Erythroblast (primary cell): ENCODE measurements around the gene MUC22.
A peak's percentile ranks its signal among the peaks of the same experiment; 100 is the strongest.
"Not testable (repeated sequence)": the region's sequence is repeated elsewhere in the genome, so short reads cannot be mapped to it uniquely, and the experiment has no call there.

ENCODE experiments used
- DNase-seq, 2 experiments: peaks; one replicate each; lab custom pipeline; 2025; lab: John Stamatoyannopoulos, UW
- GATA1 ChIP-seq: IDR thresholded peaks from 2 replicates; pipeline ENCODE4 v1.6.1; 2011; ENCODE audit warnings: low read depth, mild to moderate bottlenecking, control low read depth, low read length, moderate library complexity
- POLR2A ChIP-seq: IDR thresholded peaks from 2 replicates; pipeline ENCODE4 v1.6.1; 2011; ENCODE audit warnings: mild to moderate bottlenecking, low read length

The MUC22 gene

GRCh38 chr6:31035862-31036497 is 25.7 kb downstream of the MUC22 start:
- no peak for TF ChIP-seq GATA1
- TF ChIP-seq POLR2A, result no peak
- no peak for DNase-seq

DNA sequence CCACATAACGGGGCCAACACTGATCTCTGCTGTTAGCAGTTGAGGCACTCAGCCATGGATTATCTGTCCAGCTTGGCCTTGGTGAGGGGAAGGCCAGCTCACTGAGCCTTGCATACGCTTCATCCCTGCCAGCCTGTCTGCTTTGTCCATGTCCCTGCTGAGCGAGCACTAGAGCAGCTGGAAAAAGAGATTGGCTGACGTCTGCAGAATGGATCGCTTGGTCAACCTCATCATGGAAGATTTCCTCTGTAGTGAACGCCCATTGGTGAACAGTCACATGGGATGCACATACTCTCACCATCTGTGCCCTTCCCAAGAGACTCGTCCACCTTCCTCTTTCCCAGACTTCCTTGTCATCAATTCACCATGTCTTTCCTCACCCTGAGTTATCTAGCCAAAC is 26.9 kb downstream of the MUC22 start:
- no peak for TF ChIP-seq POLR2A
- no peak for TF ChIP-seq GATA1

GRCh38 chr6:31037682-31038081 is 27.4 kb downstream of the MUC22 start:
- TF ChIP-seq POLR2A, result no peak
- TF ChIP-seq GATA1, result no peak
- no peak for DNase-seq

More for the DNA sequence above, 26.9 kb downstream of the MUC22 start:
- no peak for DNase-seq

GRCh38 chr6:31038559-31038958 is 28.3 kb downstream of the MUC22 start:
- no peak for DNase-seq
- TF ChIP-seq POLR2A, result no peak
- TF ChIP-seq GATA1, result no peak

GRCh38 chr6:31040801-31041200 is 30.5 kb downstream of the MUC22 start:
- no peak for TF ChIP-seq POLR2A
- no peak for TF ChIP-seq GATA1
- DNase-seq, result no peak

GRCh38 chr6:31041372-31041974 is 31.2 kb downstream of the MUC22 start:
- no peak for DNase-seq

GRCh38 chr6:31042806-31043205 is 32.5 kb downstream of the MUC22 start:
- peak; percentile 6 to 20 for DNase-seq
- no peak for TF ChIP-seq POLR2A
- TF ChIP-seq GATA1, result no peak

More at GRCh38 chr6:31041372-31041974, 31.2 kb downstream of the MUC22 start:
- TF ChIP-seq POLR2A (no peak), GATA1 (no peak)

DNA sequence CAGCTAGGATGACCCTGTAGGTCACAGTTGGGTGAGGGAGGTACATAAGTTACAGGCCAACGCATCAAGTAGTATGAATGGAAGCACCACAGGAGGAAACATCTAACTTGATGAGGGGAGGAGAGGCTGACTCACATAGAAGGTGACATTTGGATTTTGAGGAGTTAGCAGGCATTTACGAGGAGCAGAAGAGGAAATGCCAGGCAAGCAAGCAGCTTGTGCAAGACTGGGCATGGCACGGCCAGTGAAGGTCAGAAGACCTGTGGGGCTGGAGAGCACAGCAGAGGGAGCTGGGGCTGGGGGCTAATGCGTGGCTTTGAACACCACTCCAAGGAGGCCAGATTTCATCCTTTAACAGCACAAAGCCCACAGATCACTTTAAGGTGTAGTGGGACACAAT is 37.8 kb downstream of the MUC22 start:
- no peak for DNase-seq
- TF ChIP-seq POLR2A (no peak), GATA1 (no peak)

DNA sequence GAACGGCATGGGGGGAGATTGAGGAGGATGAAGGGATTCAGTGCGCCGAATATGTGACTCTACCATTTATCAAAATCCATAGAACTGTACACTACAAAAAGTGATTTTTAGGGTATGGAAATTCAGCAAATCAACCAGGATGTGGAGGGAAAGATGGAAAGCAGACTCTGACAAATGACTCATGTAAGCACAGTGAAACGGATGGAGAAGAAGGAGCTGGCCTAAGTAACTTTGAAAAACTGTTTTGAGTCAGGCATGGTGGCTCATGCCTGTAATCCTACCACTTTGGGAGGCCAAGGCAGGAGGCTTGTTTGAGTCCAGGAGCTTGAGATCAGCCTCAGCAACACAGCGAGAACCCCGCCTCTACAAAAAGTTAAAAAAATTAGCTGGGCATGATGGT is 39.2 kb downstream of the MUC22 start:
- TF ChIP-seq GATA1 (no peak), POLR2A (no peak)

DNA sequence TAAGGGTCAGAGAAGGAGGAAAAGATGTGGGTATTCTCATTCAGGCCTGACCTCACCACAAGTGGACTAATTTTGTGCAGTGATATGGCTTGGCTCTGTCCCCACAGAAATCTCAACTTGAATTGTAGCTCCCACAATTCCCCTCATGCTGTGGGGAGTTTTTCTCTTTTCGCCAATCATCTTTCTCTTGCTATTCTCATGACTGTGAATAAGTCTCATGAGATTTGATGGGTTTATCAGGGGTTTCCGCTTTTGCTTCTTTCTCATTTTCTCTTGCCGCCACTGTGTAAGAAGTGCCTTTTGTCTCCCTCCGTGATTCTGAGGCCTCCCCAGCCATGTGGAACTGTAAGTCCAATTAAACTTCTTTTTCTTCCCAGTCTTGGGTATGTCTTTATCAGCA is 42.9 kb downstream of the MUC22 start:
- not testable (repeated sequence) for DNase-seq

More for the DNA sequence above, 39.2 kb downstream of the MUC22 start:
- no peak for DNase-seq

DNA sequence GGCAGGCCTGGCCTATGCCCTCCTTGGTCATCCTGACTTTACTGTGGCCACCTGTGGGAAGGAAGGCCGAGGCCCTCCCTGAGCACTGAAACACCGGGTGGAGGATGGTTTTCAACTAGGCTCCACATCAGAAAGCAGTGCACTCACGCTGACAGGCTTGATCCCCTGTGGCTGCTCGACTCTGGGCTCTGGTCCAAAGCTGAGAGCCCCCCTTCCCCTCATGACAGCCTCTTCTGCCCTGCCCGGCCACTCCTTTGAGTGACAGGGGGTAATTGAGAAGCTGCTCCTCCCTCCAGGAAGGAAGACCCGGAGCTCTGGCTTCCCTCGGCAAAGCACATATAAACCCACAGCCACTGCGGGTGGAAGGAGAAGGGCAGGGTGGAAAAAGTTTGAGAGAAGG is 43.6 kb downstream of the MUC22 start:
- TF ChIP-seq GATA1, result no peak
- no peak for TF ChIP-seq POLR2A
- DNase-seq, result no peak

GRCh38 chr6:31055441-31055840 is 45.2 kb downstream of the MUC22 start:
- TF ChIP-seq POLR2A (no peak), GATA1 (no peak)
- no peak for DNase-seq

GRCh38 chr6:31057426-31058003 is 47.2 kb downstream of the MUC22 start:
- TF ChIP-seq POLR2A (no peak), GATA1 (no peak)
- no peak for DNase-seq

DNA sequence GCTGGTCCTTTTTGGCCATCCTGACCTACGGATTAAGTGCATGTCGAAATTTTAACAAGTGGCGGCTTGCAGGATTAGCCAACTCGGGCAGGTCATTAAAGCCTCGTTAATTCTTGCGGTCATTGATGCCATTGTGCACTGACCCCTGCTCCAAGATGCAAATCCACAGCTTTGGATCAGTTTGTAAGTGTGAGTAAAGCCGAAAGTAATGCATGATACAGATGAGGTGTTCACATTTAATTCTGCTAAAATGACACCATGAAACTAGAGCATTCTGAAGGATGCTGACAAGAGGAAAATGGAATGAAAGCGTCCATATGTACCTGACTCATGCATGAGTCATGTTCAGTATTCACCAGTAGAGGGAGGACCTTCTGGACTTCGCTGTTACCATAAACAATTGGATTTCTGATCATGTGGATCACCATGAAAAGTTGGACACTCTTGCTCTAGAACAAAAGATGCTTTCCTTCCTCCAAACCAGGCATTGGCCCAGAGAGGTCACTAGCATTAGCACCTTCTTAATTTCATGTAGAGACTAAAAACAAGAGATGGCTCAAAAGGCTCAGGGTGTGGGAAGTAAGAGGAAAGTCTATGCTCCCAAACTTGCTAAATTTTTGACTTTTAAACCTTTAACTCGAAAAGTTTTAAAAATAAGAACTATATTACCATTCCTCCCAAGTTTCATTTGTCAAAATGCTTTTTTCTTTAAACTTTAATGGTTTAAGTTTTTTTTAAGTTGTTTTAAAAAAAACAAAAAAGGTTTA is 48.0 kb downstream of the MUC22 start:
- no peak for TF ChIP-seq POLR2A
- no peak for TF ChIP-seq GATA1
- DNase-seq, result peak; percentile 12 to 21
